ENCODE results near the gene ELMOD1.

Gene ELMOD1

GRCh38 chr11:107608809-107609208 lies 17.9 kb downstream of the ELMOD1 start:
- H3K27ac ChIP-seq (ENCODE audit: extremely low read depth, low read depth, low read length): no peak overlapping the region
- H3K9me3 ChIP-seq (ENCODE audit: control insufficient read depth, insufficient read depth, low read depth, low read length): no peaks in the 10 kb centered on the region
- no peak overlapping the region for H3K4me3 ChIP-seq (ENCODE audit: low read depth, low read length)
- POLR2A ChIA-PET: interaction anchor here (0.8 kb wide), 1 partner anchor 44 kb away, joined by 3 read pairs; the partner anchor contains the start of gene ALKBH8
- H3K4me1 ChIP-seq (ENCODE audit: control insufficient read depth, insufficient read depth, low read length): no peaks in the 10 kb centered on the region
- CTCF ChIA-PET: interaction anchor here (1.2 to 1.4 kb wide), 2 partner anchors 33 to 81 kb away, joined by 3 to 5 read pairs; no protein-coding TSS in a partner anchor
- no peaks in the 10 kb centered on the region for H3K36me3 ChIP-seq (ENCODE audit: control insufficient read depth in 2 of 2, insufficient read depth in 1 of 2, low read length in 2 of 2)
- TF ChIP-seq ZNF654 (tag by site-specific recombination; IDR thresholded peaks at IDR 0.05; ENCODE audit: low read depth): no peak
- TF ChIP-seq OSR2 (tag by site-specific recombination; IDR thresholded peaks at IDR 0.05): no peak
- no peak for TF ChIP-seq ZNF660 (tag by site-specific recombination; IDR thresholded peaks at IDR 0.05)
- no peak for TF ChIP-seq ZNF596 (tag by site-specific recombination; IDR thresholded peaks at IDR 0.05)
- TF ChIP-seq ZNF23 (tag by site-specific recombination; IDR thresholded peaks at IDR 0.05; ENCODE audit: borderline replicate concordance): no peak
- no peak for TF ChIP-seq YY1 (tag by site-specific recombination; IDR thresholded peaks at IDR 0.05)
- no peak for TF ChIP-seq KLF1 (tag by site-specific recombination; IDR thresholded peaks at IDR 0.05)
- TF ChIP-seq ZNF202 (tag by site-specific recombination; IDR thresholded peaks at IDR 0.05; ENCODE audit: borderline replicate concordance): no peak
- TF ChIP-seq ZNF530 (tag by site-specific recombination; IDR thresholded peaks at IDR 0.05; ENCODE audit: low read depth): no peak
- TF ChIP-seq ZNF513 (tag by site-specific recombination; IDR thresholded peaks at IDR 0.05): no peak
- TF ChIP-seq ZNF558 (tag by site-specific recombination; IDR thresholded peaks at IDR 0.05): no peak
- no peak for TF ChIP-seq ZNF776 (tag by site-specific recombination; IDR thresholded peaks at IDR 0.05; ENCODE audit: borderline replicate concordance)
- TF ChIP-seq, protein P1, sequence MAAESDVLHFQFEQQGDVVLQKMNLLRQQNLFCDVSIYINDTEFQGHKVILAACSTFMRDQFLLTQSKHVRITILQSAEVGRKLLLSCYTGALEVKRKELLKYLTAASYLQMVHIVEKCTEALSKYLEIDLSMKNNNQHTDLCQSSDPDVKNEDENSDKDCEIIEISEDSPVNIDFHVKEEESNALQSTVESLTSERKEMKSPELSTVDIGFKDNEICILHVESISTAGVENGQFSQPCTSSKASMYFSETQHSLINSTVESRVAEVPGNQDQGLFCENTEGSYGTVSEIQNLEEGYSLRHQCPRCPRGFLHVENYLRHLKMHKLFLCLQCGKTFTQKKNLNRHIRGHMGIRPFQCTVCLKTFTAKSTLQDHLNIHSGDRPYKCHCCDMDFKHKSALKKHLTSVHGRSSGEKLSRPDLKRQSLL (tag by site-specific recombination; IDR thresholded peaks at IDR 0.05): no peak
- no peak for TF ChIP-seq ZNF18 (tag by site-specific recombination; IDR thresholded peaks at IDR 0.05)
- TF ChIP-seq ZNF677 (tag by site-specific recombination; IDR thresholded peaks at IDR 0.05): no peak
- no peak for TF ChIP-seq ZNF223 (tag by site-specific recombination; IDR thresholded peaks at IDR 0.05)

GRCh38 chr11:107609400-107610218 lies 18.7 kb downstream of the ELMOD1 start:
- H3K36me3 ChIP-seq (ENCODE audit: control insufficient read depth in 2 of 2, insufficient read depth in 1 of 2, low read length in 2 of 2): no peaks in the 10 kb centered on the region
- H3K4me1 ChIP-seq (ENCODE audit: control insufficient read depth, insufficient read depth, low read length): no peaks in the 10 kb centered on the region
- ChIA-PET CTCF (interaction anchor here (1.2 to 1.4 kb wide), 2 partner anchors 34 to 80 kb away, joined by 3 to 5 read pairs; no protein-coding TSS in a partner anchor), POLR2A (interaction anchor here (0.8 kb wide), 1 partner anchor 44 kb away, joined by 3 read pairs; the partner anchor contains the start of gene ALKBH8)
- H3K4me3 ChIP-seq (ENCODE audit: low read depth, low read length): no peak overlapping the region
- H3K27ac ChIP-seq (ENCODE audit: extremely low read depth, low read depth, low read length): no peak overlapping the region
- H3K9me3 ChIP-seq (ENCODE audit: control insufficient read depth, insufficient read depth, low read depth, low read length): no peaks in the 10 kb centered on the region
- TF ChIP-seq KLF7 (tag by site-specific recombination; IDR thresholded peaks at IDR 0.05; ENCODE audit: borderline replicate concordance) (no peak), ZNF16 (tag by site-specific recombination; IDR thresholded peaks at IDR 0.05; ENCODE audit: low read depth) (no peak), ZNF621 (tag by site-specific recombination; IDR thresholded peaks at IDR 0.05) (no peak)
